Loucy (cell line): Measurements from ENCODE around the gene JAZF1.
A peak's percentile ranks its signal among the peaks of the same experiment; 100 is the strongest.
"Not testable (repeated sequence)": the region's sequence is repeated elsewhere in the genome, so short reads cannot be mapped to it uniquely, and the experiment has no call there.

Experiments used
- H2AFZ ChIP-seq: fragments of 200-600 bp; sonication (generic); 2 replicates; pipeline ENCODE4 v1.6.0; 2016; ENCODE audit warnings: antibody characterized with exemption, mild to moderate bottlenecking, low read length, moderate library complexity
- H3F3A ChIP-seq: fragments of 200-600 bp; 2 replicates; pipeline ENCODE4 v1.6.0; 2016; ENCODE audit warnings: antibody characterized with exemption, low read depth, mild to moderate bottlenecking
- H3K27me3 ChIP-seq: fragments of 200-600 bp; sonication (generic); 2 replicates; pipeline ENCODE4 v1.6.1; 2014; ENCODE audit warnings: low read length, mild to moderate bottlenecking; ENCODE audit not compliant: insufficient read depth, poor library complexity, severe bottlenecking
- H3K36me3 ChIP-seq: fragments of 200-600 bp; sonication (generic); 2 replicates; pipeline ENCODE4 v1.6.1; 2016; ENCODE audit warnings: low read length; ENCODE audit not compliant: insufficient read depth
- H3K4me1 ChIP-seq: fragments of 200-600 bp; sonication (generic); 2 replicates; pipeline ENCODE4 v1.5.1; 2014; ENCODE audit warnings: low read length, mild to moderate bottlenecking; ENCODE audit not compliant: insufficient read depth, poor library complexity, severe bottlenecking
- H3K4me2 ChIP-seq: fragments of 200-600 bp; sonication (generic); 2 replicates; pipeline ENCODE4 v1.6.0; 2014; ENCODE audit warnings: antibody characterized with exemption, low read length, low read depth, mild to moderate bottlenecking; ENCODE audit not compliant: poor library complexity, severe bottlenecking
- H3K4me3 ChIP-seq: fragments of 200-600 bp; sonication (generic); 2 replicates; pipeline ENCODE4 v1.5.1; 2014; ENCODE audit warnings: low read length, mild to moderate bottlenecking, mixed read lengths; ENCODE audit not compliant: poor library complexity, severe bottlenecking
- H3K79me2 ChIP-seq: fragments of 200-600 bp; sonication (generic); 2 replicates; pipeline ENCODE4 v1.6.1; 2014; ENCODE audit warnings: low read length; ENCODE audit not compliant: insufficient read depth
- H3K9ac ChIP-seq: fragments of 200-600 bp; sonication (generic); 2 replicates; pipeline ENCODE4 v1.6.0; 2014; ENCODE audit warnings: mild to moderate bottlenecking, low read depth, low read length, moderate library complexity; ENCODE audit not compliant: poor library complexity, severe bottlenecking
- H3K9me2 ChIP-seq: fragments of 200-600 bp; sonication (generic); replicated peaks from 2 replicates; pipeline ENCODE4 v1.6.1; 2016; ENCODE audit warnings: low read depth, low read length, mixed read lengths
- H3K9me3 ChIP-seq: fragments of 200-600 bp; sonication (generic); 2 replicates; pipeline ENCODE4 v1.6.1; 2014; ENCODE audit warnings: mild to moderate bottlenecking, antibody characterized with exemption, low read length, low read depth; ENCODE audit not compliant: insufficient read depth
- H4K20me1 ChIP-seq: fragments of 200-600 bp; sonication (generic); 2 replicates; pipeline ENCODE4 v1.6.0; 2014; ENCODE audit warnings: antibody characterized with exemption, low read length, mild to moderate bottlenecking; ENCODE audit not compliant: insufficient read depth, poor library complexity, severe bottlenecking
- CTCF ChIP-seq: fragments of 200-600 bp; sonication (generic); conservative IDR thresholded peaks from 2 replicates; pipeline ENCODE4 v1.5.1; 2014; ENCODE audit warnings: mild to moderate bottlenecking, antibody characterized with exemption, low read length
- EZH2phosphoT487 ChIP-seq: fragments of 200-600 bp; IDR thresholded peaks from 2 replicates; pipeline ENCODE4 v1.6.1; 2018; ENCODE audit warnings: antibody characterized with exemption, mild to moderate bottlenecking, moderate library complexity, borderline replicate concordance

The JAZF1 gene

GRCh38 chr7:27922907-27923641 is 257.5 kb downstream of the JAZF1 start:
- Histone ChIP-seq H3K9me3 (no peaks in the 10 kb centered on the region), H4K20me1 (peaks cover 3% of the 10 kb centered on the region), H3K9ac (peak overlapping the region; percentile 64), H3K27me3 (no peaks in the 10 kb centered on the region), H3K4me2 (peak overlapping the region; percentile 81), H3K9me2 (no peaks in the 10 kb centered on the region), H3F3A (peaks cover 4% of the 10 kb centered on the region; the same call in 1 of the 2 replicates), H2AFZ (no peak overlapping the region), H3K36me3 (no peaks in the 10 kb centered on the region), H3K4me3 (peak overlapping the region; percentile 60), H3K79me2 (peaks cover 14% of the 10 kb centered on the region; the same call in 1 of the 2 replicates), H3K4me1 (peaks cover 80% of the 10 kb centered on the region)
- no peak for TF ChIP-seq EZH2phosphoT487
- no peak for TF ChIP-seq CTCF

DNA sequence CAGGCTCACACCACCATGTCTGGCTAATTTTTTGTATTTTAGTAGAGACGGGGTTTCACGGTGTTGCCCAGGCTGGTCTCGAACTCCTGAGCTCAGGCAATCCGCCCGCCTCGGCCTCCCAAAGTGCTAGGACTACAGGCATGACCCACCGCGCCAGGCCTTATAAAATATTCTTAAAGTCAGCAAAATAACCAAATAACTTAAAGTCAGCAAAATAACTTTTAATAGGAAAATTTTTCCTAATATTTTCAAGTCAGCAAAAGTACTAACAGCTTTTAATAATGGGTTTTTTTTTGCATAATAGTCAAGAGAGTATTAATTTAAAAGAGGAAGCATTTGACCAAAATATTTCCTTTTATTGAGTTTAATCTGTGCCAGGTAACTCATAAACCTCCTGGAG is 258.2 kb downstream of the JAZF1 start:
- peak overlapping the region; percentile 81 for H3K4me2 ChIP-seq

DNA sequence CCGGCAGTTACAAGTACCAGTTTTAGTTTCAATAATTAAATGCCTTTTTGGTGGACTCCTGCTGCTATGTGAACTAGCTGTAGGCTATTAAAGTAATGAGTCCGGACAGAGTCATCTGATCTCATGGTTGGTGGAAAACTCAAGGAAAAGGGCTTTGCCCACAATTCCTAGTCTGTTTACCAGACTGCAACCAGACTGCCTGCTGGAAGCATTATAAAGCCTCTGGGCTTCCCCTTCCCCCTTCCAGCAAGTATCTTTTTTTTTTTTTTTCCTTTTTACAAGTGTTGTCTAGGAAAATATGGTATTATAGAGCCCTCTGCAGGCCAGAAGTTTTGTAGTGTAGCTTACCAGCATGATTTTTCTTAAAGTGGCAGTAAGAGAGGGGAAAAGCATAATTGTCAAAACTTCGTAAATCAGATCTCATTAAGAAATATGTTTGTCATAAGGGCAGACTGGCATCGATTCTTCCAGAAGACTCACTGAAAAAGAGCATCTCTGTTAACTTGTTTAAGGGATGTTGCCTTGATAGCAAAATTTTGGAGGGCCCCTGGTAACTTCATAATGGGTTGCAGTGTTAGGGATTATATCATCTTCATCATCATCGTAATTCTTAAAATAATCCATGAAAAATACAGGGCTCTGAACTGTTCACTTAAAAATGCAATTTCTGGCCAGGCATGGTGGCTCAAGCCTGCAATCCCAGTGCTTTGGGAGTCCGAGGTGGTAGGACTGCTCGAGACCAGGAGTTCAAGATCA is 259.3 kb downstream of the JAZF1 start:
- Histone ChIP-seq H3F3A (peaks cover 4% of the 10 kb centered on the region; the same call in 1 of the 2 replicates), H3K9me2 (no peaks in the 10 kb centered on the region), H3K4me1 (peaks cover 88% of the 10 kb centered on the region), H3K4me2 (peak overlapping the region; percentile 81), H3K27me3 (no peaks in the 10 kb centered on the region), H3K36me3 (no peaks in the 10 kb centered on the region), H3K9ac (peak overlapping the region; percentile 58), H4K20me1 (peaks cover 3% of the 10 kb centered on the region), H3K79me2 (peaks cover 14% of the 10 kb centered on the region; the same call in 1 of the 2 replicates), H3K9me3 (no peaks in the 10 kb centered on the region), H3K4me3 (peak overlapping the region; percentile 54), H2AFZ (no peak overlapping the region)
- TF ChIP-seq EZH2phosphoT487 (no peak), CTCF (peak; percentile 79)

More for the DNA sequence above, 258.2 kb downstream of the JAZF1 start:
- not testable (repeated sequence) for H4K20me1 ChIP-seq, H2AFZ ChIP-seq, H3F3A ChIP-seq, H3K27me3 ChIP-seq, H3K36me3 ChIP-seq, H3K9me3 ChIP-seq, H3K9me2 ChIP-seq
- H3K79me2 ChIP-seq = peaks cover 14% of the 10 kb centered on the region; the same call in 1 of the 2 replicates
- H3K4me3 ChIP-seq = peak overlapping the region; percentile 60
- peak overlapping the region; percentile 56 for H3K9ac ChIP-seq
- H3K4me1 ChIP-seq = peaks cover 87% of the 10 kb centered on the region
